Fibroblast of pulmonary artery (primary cell): ENCODE results near the gene TACR1.

Source experiments
- DNase-seq: peaks from one replicate; pipeline ENCODE4 v3.0.0-alpha.2; 2010; ENCODE audit warnings: low read depth
- H3K4me3 ChIP-seq: replicated peaks from 2 replicates; pipeline ENCODE4 v1.5.1; 2011; ENCODE audit warnings: low read depth, mild to moderate bottlenecking, control low read depth, low read length, moderate library complexity
- TF ChIP-seq, protein P1 (sequence below): IDR thresholded peaks from 2 replicates; pipeline ENCODE4 v1.5.1; 2011; ENCODE audit warnings: mild to moderate bottlenecking, control low read depth, low read length, inconsistent platforms; ENCODE audit errors: missing control alignments

TACR1 gene

DNA sequence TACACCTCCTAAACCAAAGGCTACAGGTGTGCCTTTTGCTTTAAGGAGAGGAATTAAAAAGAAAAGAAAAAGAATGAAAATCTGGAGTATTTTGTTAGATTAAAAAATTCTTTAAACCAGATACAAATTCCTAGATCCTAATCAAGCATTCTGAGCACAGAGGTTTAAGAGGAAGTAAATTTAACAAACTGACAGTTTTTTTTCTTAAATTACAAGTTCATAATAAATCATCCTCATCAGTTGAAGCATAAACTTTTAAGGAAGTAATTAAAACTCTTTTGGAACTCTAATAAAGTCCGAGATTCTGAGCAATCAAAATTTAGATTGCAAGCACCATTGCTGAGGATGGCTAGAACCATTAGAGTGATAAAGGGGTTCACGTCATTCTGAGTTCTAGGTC, 165.8 kb downstream of the TACR1 start:
- no peak overlapping the region for H3K4me3 ChIP-seq
- TF ChIP-seq, protein P1, sequence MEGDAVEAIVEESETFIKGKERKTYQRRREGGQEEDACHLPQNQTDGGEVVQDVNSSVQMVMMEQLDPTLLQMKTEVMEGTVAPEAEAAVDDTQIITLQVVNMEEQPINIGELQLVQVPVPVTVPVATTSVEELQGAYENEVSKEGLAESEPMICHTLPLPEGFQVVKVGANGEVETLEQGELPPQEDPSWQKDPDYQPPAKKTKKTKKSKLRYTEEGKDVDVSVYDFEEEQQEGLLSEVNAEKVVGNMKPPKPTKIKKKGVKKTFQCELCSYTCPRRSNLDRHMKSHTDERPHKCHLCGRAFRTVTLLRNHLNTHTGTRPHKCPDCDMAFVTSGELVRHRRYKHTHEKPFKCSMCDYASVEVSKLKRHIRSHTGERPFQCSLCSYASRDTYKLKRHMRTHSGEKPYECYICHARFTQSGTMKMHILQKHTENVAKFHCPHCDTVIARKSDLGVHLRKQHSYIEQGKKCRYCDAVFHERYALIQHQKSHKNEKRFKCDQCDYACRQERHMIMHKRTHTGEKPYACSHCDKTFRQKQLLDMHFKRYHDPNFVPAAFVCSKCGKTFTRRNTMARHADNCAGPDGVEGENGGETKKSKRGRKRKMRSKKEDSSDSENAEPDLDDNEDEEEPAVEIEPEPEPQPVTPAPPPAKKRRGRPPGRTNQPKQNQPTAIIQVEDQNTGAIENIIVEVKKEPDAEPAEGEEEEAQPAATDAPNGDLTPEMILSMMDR = no peak
- DNase-seq = no peak

DNA sequence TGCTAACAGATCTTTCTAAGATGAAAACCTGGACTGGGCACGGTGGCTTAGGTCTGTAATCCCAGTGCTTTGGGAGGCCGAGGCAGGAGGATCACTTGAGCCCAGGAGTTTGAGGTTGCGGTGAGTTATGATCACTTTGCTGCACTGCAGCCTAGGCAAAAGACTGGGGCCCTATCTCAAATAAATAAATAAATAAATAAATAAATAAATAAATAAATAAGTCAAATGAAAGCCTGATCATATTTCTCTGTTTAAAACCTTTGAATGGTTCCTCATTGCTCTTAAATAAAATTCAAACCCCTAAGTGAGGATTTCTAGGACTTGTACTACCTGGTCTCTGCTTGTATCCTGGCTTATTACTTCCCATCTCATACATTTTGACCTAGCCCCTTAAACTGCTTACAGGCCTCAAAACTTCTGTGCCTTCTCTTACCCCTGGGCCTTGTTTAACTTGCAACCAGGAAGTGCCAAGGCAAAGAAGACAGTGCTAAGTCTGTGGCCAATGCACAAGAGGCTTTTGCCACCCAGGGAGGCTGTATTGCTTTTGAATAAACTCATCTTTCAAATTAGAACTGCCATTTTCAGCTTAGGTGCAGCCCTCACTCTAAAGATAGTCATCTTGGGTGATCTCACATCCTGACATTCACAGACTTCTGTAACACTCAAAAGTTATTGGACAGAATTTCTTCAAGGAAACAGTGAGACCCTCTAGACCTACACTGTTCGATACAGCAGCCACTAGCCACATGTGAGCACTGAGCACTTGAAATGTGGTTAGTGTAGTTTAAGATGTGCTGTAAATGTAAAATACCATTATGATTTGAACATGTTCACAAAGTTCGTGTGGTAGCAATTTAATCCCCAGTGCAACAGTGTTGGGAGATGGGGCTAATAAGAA, 167.2 kb downstream of the TACR1 start:
- TF ChIP-seq, protein P1 = no peak
- DNase-seq = no peak
- no peak overlapping the region for H3K4me3 ChIP-seq

DNA sequence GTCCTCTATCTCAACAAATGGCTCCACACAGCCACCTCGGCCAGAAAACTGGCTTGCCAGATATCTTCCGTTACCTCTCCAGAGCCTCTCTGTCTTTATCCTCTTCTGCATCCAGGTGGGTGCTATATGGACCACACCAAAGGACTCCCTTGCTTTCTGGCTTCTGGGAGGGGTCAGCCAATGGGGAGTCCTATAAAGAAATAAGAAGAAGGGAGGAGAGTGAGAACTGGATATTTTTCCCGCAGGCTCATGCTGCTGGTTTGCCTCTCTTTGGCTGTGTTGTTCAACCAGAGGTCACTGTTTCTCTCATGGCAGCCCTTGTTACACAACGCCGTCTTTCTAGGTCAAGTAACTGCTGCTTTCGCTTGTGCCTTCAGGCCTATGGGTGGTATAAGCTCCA, 168.1 kb downstream of the TACR1 start:
- H3K4me3 ChIP-seq = no peak overlapping the region
- DNase-seq = no peak
- TF ChIP-seq, protein P1 = no peak

DNA sequence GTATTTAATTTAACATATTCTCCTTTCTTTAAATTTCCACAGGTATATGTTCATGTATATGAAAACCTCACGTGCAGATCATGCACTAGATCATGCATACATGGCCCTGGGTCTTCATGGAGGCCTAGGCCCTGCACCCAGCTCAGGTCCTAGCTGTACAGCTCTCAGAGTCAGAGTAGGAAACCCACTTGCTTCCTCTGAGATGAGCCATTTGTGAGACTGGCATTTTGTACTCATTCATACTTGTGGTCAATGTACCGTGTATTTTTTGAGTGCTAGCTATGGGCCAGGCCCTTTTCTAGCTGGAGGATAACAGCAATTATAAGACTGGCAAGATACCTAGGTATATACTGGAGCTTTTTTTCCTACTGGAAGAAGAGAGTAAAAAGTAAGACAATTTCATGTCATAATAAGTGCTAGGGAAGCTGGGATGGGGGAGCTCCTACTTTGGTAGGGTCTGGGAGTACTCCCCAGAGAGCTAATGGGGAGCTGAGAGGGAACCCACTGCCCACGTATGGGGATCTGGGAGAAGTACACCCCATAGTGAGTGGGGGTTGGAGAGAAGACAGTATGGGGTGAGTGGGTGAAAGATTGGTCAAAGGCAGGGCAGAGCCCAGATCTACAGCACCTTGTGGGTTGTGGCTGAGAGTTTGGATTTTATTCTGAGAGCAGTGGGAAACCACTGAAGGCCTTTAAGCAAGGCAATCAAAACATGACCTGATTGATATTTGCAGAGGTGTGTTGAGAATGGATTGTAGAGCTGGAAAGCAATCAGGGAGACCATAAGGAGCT, 168.9 kb downstream of the TACR1 start:
- TF ChIP-seq, protein P1 = no peak

DNA sequence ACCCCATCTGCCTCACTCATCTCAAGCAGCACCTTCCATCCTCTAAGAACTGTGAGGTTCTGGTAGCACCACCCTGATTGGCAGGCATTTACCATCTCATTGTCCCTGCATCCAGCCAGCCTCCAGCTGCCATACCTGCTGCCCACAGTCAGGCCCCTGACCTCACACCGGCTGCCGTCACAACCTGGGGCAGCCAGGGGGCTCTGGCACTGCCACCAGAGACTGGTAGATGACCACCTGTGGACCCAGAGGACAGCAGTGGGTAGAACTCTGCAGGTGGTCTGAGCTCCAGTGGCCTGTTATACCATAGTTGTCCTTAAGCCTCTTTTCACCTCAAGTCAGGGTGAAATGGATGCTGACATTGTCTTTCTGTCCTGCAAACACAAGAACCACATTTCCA, 171.4 kb downstream of the TACR1 start:
- H3K4me3 ChIP-seq = no peak overlapping the region
- TF ChIP-seq, protein P1 = no peak
- DNase-seq = no peak

More for the DNA sequence above, 168.9 kb downstream of the TACR1 start:
- no peak overlapping the region for H3K4me3 ChIP-seq
- no peak for DNase-seq

DNA sequence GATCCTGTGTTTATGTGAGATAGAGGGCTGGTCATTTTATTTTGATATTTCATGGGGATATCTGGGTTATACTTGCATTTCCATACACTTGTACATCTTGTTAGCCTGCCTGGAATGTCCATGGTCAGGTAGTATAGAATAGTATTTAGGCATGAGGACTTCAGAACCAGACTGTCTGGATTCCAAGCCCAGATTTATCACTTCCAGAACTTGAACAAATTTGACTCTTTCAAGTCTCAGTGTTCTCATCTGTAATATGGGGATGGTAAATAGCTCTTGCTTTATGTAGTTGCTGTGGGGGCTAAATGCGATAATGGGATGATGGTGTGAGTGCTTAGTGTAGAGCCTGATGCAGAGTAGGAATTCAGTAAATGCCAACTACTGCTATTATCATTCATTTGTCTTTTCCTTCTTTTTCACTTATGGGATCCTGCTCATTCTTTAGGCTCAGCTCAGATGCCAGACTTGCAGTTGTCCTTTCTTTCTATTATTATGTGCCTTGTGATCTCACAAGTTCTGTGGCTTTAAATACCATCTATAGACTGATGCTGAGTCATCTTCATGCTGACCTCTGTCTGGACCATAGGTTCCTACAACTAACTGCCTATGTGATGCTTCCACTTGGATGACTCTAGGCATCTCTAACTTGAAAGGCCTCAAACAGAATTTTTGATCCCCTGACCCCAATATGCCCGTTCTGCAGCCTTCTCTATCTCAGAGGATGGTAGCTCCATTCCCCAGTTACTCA, 173.5 kb downstream of the TACR1 start:
- TF ChIP-seq, protein P1 = no peak
- no peak overlapping the region for H3K4me3 ChIP-seq
- no peak for DNase-seq
